Measurements from ENCODE around the gene LCMT1.

The LCMT1 gene

GRCh38 chr16:25219070-25219737 lies 107.7 kb downstream of the LCMT1 start:
- no peaks in the 10 kb centered on the region for H3K9me3 ChIP-seq (ENCODE audit: control insufficient read depth, insufficient read depth, low read length)
- H3K36me3 ChIP-seq (ENCODE audit: insufficient read depth, low read length), result no peaks in the 10 kb centered on the region
- H3K9ac ChIP-seq (ENCODE audit: low read depth, low read length), result no peak overlapping the region
- H3K4me1 ChIP-seq (ENCODE audit: insufficient read depth, low read length), result no peaks in the 10 kb centered on the region

- Histone ChIP-seq H3K9ac (ENCODE audit: low read depth, low read length) (no peak overlapping the region), H3K9me3 (ENCODE audit: control insufficient read depth, insufficient read depth, low read length) (no peaks in the 10 kb centered on the region), H3K4me1 (ENCODE audit: insufficient read depth, low read length) (no peaks in the 10 kb centered on the region), H3K36me3 (ENCODE audit: insufficient read depth, low read length) (no peaks in the 10 kb centered on the region)
Measured at GRCh38 chr16:25222959-25223358, 111.4 kb downstream of the LCMT1 start.

GRCh38 chr16:25223964-25224363 lies 112.4 kb downstream of the LCMT1 start:
- Histone ChIP-seq H3K4me1 (ENCODE audit: insufficient read depth, low read length) (no peaks in the 10 kb centered on the region), H3K9ac (ENCODE audit: low read depth, low read length) (no peak overlapping the region), H3K36me3 (ENCODE audit: insufficient read depth, low read length) (no peaks in the 10 kb centered on the region), H3K9me3 (ENCODE audit: control insufficient read depth, insufficient read depth, low read length) (no peaks in the 10 kb centered on the region)

DNA sequence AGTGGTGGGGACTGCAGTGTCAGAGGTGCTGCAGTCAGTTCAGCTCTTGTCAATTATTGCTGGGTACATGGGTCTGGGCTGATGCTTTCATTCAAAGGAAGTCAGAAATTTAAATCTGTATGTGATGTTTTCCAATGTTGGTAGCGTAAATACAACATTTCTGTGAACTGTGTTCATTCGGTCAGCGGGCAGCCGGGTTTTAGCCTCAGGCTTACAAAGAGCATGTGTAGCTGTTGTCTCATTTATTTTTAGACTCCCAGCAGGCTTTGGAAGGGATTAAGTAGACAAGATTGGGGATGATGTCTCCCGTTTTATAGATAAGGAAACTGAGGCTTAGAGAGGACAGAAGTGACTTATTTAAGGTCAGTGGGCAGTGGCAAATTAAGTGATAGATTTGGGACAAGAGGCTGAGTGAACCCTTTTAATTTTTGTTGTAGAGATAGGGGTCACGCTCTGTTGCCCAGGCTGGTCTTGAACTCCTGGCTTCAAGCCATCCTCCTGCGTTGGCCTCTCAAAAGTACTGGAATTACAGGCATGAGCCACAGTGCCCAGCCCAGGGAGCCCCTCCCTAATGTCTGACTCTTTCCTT lies 113.3 kb downstream of the LCMT1 start:
- no peak overlapping the region for H3K9ac ChIP-seq (ENCODE audit: low read depth, low read length)
- H3K36me3 ChIP-seq (ENCODE audit: insufficient read depth, low read length), result no peaks in the 10 kb centered on the region
- no peaks in the 10 kb centered on the region for H3K9me3 ChIP-seq (ENCODE audit: control insufficient read depth, insufficient read depth, low read length)
- H3K4me1 ChIP-seq (ENCODE audit: insufficient read depth, low read length), result no peaks in the 10 kb centered on the region
